ENCODE data around the gene DDX10. TPM values are rescaled to one million over a fixed set of nuclear protein-coding genes. Genes with fewer than 3 reads are reported as not detected.
A peak's percentile ranks its signal among the peaks of the same experiment; 100 is the strongest.

Gene DDX10
- total RNA-seq, 2 experiments from 2014 or later, result 36.6 to 43.0 TPM

DNA sequence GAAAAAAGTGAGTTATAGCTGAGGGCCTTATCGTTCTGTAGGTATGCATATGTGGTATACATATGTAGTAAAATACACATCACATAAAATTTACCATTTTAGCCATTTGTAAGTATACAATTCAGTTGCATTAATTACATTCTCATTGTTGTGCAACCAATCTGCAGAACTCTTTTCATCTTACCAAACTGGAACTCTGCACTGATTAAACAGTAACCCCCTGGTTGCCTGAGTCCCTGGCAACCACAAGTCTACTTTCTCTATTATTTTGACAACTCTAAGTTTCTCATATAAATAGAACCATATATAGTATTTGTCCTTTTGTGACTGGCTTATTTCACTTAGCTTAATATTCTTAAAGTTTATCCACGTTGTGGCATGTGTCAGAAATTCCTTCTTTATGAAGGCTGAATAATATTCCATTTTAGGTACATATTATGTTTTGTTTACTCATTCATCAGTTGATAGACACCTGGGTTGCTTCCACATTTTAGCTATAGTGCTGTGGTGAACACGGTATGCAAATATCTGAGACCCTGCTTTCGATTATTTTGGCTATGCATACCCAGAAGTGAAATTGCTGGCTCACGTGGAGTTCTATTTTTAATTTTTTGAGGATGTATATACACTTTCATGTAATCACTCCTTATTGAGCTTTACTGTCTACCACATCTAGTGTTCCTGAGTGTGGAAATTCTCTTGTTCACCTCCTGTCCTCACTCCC lies 1.6 kb upstream of the DDX10 start:
- DNase-seq, result no peak
- intact Hi-C loops (cut with micrococcal nuclease), result loop anchor here (5.0 kb wide), 2 partner anchors 656 to 821 kb away; partner anchors contain the start of gene CUL5
- no peaks in the 10 kb centered on the region for H3K27me3 Mint-ChIP-seq (ENCODE audit: low read depth)
- peaks cover 7% of the 10 kb centered on the region for H3K36me3 Mint-ChIP-seq (ENCODE audit: low read depth)
- CTCF ChIA-PET, result interaction anchor here (1.5 kb wide), 1 partner anchor 14 kb away, joined by 3 read pairs; no protein-coding TSS in a partner anchor
- no peak overlapping the region for H3K4me3 Mint-ChIP-seq
- no peak overlapping the region for H3K27ac Mint-ChIP-seq
- H3K4me1 Mint-ChIP-seq (ENCODE audit: low read depth), result peaks cover 30% of the 10 kb centered on the region
- H3K9me3 Mint-ChIP-seq, result no peaks in the 10 kb centered on the region

DNA sequence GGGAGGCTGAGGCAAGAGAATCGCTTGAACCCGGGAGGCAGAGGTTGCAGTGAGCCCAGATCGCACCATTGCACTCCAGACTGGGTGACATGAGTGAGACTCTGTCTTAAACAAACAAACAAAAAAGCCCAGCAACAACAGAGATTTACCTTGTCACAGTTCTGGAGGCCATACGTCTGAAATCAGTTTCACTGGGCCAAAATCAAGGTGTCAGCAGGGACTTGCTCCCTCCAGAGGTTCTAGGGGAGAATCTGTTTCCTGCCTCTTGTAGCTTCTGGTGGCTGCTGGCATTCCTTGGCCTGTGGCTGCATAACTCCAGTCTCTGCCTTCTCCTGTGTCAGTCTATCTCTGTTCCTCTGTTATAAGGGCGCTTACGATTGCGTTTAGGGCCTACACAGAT lies 1.5 kb downstream of the DDX10 start:
- Mint-ChIP-seq H3K9me3 (no peaks in the 10 kb centered on the region), H3K4me3 (peak overlapping the region; percentile 99), H3K27me3 (ENCODE audit: low read depth) (no peaks in the 10 kb centered on the region), H3K4me1 (ENCODE audit: low read depth) (peaks cover 44% of the 10 kb centered on the region), H3K36me3 (ENCODE audit: low read depth) (peaks cover 12% of the 10 kb centered on the region), H3K27ac (no peak overlapping the region)
- CTCF ChIA-PET, result interaction anchor here (0.7 to 2.9 kb wide), 4 partner anchors 31 to 657 kb away, joined by 3 to 6 read pairs (median 4); partner anchors contain the start of gene CUL5
- DNase-seq, result no peak
- intact Hi-C loops (cut with micrococcal nuclease), result loop anchor here (5.0 kb wide), 1 partner anchor 1099 kb away; the partner anchor contains the start of gene ALKBH8

DNA sequence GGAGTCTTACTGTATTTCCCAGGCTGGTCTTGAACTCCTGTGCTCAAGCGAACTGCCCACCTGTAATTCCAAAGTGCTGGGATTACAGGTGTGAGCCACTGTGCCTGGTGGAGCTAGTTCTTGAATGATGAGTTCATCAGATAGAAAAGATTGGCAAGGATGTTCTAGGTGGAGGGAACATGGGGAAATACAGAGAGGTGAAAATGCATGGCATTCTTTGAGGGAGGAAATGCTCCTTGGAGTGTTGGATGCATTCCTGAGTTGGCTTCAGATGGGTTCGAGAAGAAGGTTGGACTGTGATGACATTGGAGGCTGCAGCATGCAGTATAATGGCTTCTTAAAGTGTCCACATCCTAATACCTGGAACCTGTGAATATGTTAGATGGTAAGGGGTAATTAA lies 4.4 kb downstream of the DDX10 start:
- Mint-ChIP-seq H3K4me3 (no peak overlapping the region), H3K36me3 (ENCODE audit: low read depth) (peaks cover 18% of the 10 kb centered on the region), H3K27ac (no peak overlapping the region), H3K4me1 (ENCODE audit: low read depth) (peaks cover 47% of the 10 kb centered on the region), H3K27me3 (ENCODE audit: low read depth) (no peaks in the 10 kb centered on the region), H3K9me3 (no peaks in the 10 kb centered on the region)
- intact Hi-C loops (cut with micrococcal nuclease), result loop anchor here (5.0 kb wide), 1 partner anchor 1102 kb away; the partner anchor contains the start of gene ALKBH8
- CTCF ChIA-PET, result interaction anchor here (1.5 kb wide), 1 partner anchor 20 kb away, joined by 3 read pairs; no protein-coding TSS in a partner anchor
- no peak for DNase-seq

DNA sequence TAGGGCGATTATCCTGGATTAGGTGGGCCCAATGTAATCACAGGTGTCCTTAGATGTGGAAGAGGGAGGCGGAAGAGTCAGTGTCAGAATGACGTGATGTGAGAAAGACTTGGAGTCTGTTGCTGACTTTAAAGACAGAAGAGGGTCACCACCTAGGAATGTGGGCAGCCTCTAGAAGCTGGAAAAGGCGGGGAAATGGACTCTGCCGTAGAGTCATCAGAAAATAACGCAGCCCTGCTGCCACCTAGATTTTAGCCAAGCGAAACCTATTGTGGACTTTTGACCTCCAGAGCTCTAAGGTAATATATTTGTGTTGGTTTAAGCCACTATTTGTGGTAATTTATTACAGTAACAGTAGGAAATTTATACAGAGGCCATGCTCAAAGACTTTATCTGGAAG lies 4.8 kb downstream of the DDX10 start:
- Mint-ChIP-seq H3K36me3 (ENCODE audit: low read depth) (peaks cover 19% of the 10 kb centered on the region), H3K27ac (no peak overlapping the region), H3K4me1 (ENCODE audit: low read depth) (peaks cover 45% of the 10 kb centered on the region), H3K27me3 (ENCODE audit: low read depth) (no peaks in the 10 kb centered on the region), H3K9me3 (no peaks in the 10 kb centered on the region), H3K4me3 (no peak overlapping the region)
- intact Hi-C loops (cut with micrococcal nuclease), result loop anchor here (5.0 kb wide), 1 partner anchor 1102 kb away; the partner anchor contains the start of gene ALKBH8
- DNase-seq, result no peak
- CTCF ChIA-PET, result interaction anchor here (1.0 to 1.5 kb wide), 2 partner anchors 21 to 65 kb away, joined by 3 read pairs; no protein-coding TSS in a partner anchor

DNA sequence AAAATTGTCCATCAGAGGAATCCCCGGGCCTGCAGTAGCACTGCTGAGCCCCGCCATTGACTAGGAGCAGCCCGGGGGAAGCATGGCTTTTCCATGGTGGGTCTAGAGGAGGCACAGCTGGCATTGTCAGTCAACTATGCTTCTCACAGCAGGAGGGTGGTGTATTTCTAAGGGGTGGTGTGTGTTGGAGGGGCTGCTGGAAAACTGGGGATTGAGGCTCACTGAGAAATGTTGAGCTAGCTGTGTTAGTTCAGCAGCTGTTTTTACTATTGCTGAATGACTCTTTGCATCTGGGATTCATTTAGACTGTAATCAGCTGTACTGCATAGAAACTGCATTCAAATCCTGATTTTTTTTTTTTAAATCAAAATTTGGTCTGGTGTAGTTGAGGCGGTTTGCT lies 5.6 kb downstream of the DDX10 start:
- Mint-ChIP-seq H3K4me3 (no peak overlapping the region), H3K27me3 (ENCODE audit: low read depth) (no peaks in the 10 kb centered on the region), H3K9me3 (no peaks in the 10 kb centered on the region), H3K4me1 (ENCODE audit: low read depth) (peaks cover 44% of the 10 kb centered on the region), H3K36me3 (ENCODE audit: low read depth) (peaks cover 20% of the 10 kb centered on the region), H3K27ac (no peak overlapping the region)
- CTCF ChIA-PET, result interaction anchor here (0.7 to 1.0 kb wide), 2 partner anchors 14 to 65 kb away, joined by 3 to 5 read pairs; no protein-coding TSS in a partner anchor
- intact Hi-C loops (cut with micrococcal nuclease), result no loop called here
- no peak for DNase-seq

DNA sequence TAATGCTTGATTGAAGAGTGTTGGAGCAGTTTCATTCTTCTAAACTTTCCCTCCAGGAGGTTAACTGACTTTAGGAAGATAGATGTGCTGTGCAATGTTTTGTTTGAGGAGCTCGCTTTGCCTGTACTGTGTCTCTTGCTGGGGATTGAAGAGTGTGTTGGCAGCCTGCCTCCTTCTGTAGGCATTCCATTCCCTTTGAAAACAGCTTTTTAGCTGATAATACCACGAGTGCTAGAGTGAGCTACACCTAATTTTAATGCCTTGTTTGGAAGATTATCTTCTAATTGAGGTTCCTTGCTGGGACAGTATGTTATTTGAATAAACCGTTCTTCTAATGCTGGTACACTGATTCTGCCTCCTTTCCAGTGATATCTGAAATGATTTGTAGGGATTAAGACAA lies 7.2 kb downstream of the DDX10 start:
- no peak for DNase-seq
- H3K27ac Mint-ChIP-seq, result no peak overlapping the region
- CTCF ChIA-PET, result interaction anchor here (0.7 kb wide), 1 partner anchor 273 kb away, joined by 5 read pairs; no protein-coding TSS in a partner anchor

DNA sequence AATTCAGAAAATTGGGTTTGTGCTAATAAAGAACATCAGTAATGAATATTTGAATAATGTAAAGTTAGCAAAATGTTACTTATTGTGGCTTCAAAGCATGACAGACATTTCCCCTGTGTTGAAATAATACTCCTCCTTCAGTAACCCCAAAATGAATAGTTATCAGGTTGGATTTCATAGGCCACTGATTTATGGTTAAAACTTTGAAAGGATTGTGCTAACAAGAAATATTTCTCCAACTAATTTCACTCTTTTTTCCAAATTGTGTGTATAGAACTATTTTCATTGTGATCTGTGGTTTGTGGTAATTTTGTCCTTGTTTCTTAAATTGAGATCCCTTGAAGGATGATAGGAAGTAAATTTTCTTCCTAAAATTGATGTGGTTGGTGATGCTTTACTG lies 7.9 kb downstream of the DDX10 start:
- Mint-ChIP-seq H3K9me3 (no peaks in the 10 kb centered on the region), H3K36me3 (ENCODE audit: low read depth) (peaks cover 24% of the 10 kb centered on the region), H3K4me1 (ENCODE audit: low read depth) (peaks cover 21% of the 10 kb centered on the region), H3K4me3 (no peak overlapping the region), H3K27ac (no peak overlapping the region), H3K27me3 (ENCODE audit: low read depth) (no peaks in the 10 kb centered on the region)
- intact Hi-C loops (cut with micrococcal nuclease), result no loop called here
- CTCF ChIA-PET, result no interaction called here
- DNase-seq, result no peak

More for the DNA sequence above, 7.2 kb downstream of the DDX10 start:
- Mint-ChIP-seq H3K9me3 (no peaks in the 10 kb centered on the region), H3K36me3 (ENCODE audit: low read depth) (peaks cover 21% of the 10 kb centered on the region), H3K4me1 (ENCODE audit: low read depth) (peaks cover 27% of the 10 kb centered on the region), H3K4me3 (no peak overlapping the region), H3K27me3 (ENCODE audit: low read depth) (no peaks in the 10 kb centered on the region)
- intact Hi-C loops (cut with micrococcal nuclease), result no loop called here

DNA sequence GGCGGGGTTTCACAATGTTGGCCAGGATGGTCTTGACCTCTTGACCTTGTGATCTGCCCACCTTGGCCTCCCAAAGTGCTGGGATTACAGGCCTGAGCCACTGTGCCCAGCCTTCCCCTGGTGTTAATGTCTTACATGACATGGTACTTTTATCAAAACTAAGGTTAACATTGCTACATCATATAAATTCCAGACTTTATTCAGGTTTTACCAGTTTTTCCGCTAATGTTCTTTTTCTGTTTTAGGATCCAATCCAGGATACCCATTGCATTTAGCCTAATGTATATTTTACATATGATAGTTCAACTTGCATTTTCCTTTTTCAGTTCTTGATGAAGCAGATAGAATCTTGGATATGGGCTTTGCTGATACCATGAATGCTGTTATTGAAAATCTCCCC lies 14.2 kb downstream of the DDX10 start:
- no peak overlapping the region for H3K4me3 Mint-ChIP-seq
- H3K27ac Mint-ChIP-seq, result no peak overlapping the region
- intact Hi-C loops (cut with micrococcal nuclease), result no loop called here
- H3K27me3 Mint-ChIP-seq (ENCODE audit: low read depth), result no peaks in the 10 kb centered on the region
- H3K4me1 Mint-ChIP-seq (ENCODE audit: low read depth), result peaks cover 10% of the 10 kb centered on the region
- H3K36me3 Mint-ChIP-seq (ENCODE audit: low read depth), result peaks cover 44% of the 10 kb centered on the region
- no peak for DNase-seq
- H3K9me3 Mint-ChIP-seq, result no peaks in the 10 kb centered on the region
- CTCF ChIA-PET, result interaction anchor here (1.2 kb wide), 1 partner anchor 13 kb away, joined by 3 read pairs; no protein-coding TSS in a partner anchor

DNA sequence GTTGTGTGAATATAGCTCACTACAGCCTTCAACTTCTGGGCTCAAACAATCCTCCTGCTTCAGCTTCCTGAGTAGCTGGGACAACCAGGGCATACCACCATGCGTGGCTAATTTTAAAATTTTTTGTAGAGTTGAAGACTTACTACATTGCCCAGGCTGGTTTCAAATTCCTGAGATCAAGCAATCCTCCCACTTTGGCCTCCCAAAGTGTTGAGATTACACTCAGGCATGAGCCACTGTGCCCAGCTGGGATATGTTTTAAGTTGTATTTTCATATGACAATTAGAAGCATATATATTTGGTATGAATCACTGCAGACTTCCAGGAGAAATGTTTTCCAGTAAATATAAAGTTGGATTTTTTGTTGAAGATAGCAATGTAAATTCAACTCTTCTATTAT lies 15.4 kb downstream of the DDX10 start:
- intact Hi-C loops (cut with micrococcal nuclease), result no loop called here
- Mint-ChIP-seq H3K4me3 (no peak overlapping the region), H3K27ac (no peak overlapping the region), H3K36me3 (ENCODE audit: low read depth) (peaks cover 43% of the 10 kb centered on the region), H3K9me3 (no peaks in the 10 kb centered on the region), H3K27me3 (ENCODE audit: low read depth) (no peaks in the 10 kb centered on the region), H3K4me1 (ENCODE audit: low read depth) (peaks cover 10% of the 10 kb centered on the region)
- DNase-seq, result no peak
- CTCF ChIA-PET, result no interaction called here

DNA sequence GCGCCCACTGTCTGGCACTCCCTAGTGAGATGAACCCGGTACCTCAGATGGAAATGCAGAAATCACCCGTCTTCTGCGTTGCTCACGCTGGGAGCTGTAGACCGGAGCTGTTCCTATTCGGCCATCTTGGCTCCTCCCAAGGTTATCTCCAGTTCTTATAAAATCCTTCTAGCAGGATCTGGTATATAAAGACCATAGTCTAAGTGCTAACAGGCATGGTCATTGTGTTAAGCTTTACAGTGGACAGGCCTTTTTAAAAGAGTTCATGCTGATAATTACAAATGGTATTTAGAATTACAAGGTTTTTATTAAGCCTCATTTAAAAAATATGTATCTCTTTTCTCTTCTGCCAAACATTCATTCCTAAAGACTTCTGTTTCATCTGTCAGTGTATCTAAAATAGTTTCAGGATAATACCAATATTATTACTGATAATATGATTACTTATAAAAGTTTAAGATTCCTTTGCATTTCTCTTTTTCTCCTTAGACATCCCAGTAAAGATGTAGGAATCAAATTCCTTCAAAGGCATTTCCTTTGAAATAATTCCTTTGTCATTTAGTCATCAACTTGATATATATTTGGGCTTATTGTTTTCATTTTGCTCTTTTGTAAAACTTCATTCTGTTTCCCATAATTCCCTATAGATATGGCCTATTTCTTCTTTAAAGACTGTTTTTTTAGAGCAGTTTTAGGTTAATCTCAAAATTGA lies 20.7 kb downstream of the DDX10 start:
- intact Hi-C loops (cut with micrococcal nuclease), result no loop called here
- H3K27me3 Mint-ChIP-seq (ENCODE audit: low read depth), result no peaks in the 10 kb centered on the region
- no peaks in the 10 kb centered on the region for H3K9me3 Mint-ChIP-seq
- peaks cover 45% of the 10 kb centered on the region for H3K36me3 Mint-ChIP-seq (ENCODE audit: low read depth)
- no peak overlapping the region for H3K4me3 Mint-ChIP-seq
- CTCF ChIA-PET, result no interaction called here
- peaks cover 10% of the 10 kb centered on the region for H3K4me1 Mint-ChIP-seq (ENCODE audit: low read depth)
- DNase-seq, result no peak
- no peak overlapping the region for H3K27ac Mint-ChIP-seq

DNA sequence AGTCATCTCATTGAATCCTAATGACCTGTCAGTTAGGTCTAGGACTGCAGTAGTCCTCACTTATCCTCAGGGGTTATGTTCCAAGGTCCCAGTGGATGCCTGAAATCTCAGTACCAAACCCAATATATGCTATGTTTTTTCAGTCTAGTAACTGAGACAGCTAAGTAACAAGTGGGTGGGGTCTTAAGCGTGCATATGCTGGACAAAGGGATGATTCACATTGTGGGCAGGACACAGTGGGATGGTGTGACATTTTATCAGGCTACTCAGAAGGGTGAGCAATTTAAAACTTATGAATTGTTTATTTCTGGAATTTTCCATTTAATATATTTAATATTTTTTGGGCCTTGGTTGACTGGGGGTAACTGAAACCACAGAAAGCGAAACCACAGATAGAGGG lies 29.0 kb downstream of the DDX10 start:
- no peaks in the 10 kb centered on the region for H3K4me1 Mint-ChIP-seq (ENCODE audit: low read depth)
- DNase-seq, result no peak
- H3K27me3 Mint-ChIP-seq (ENCODE audit: low read depth), result no peaks in the 10 kb centered on the region
- no peak overlapping the region for H3K27ac Mint-ChIP-seq
- peaks cover 29% of the 10 kb centered on the region for H3K36me3 Mint-ChIP-seq (ENCODE audit: low read depth)
- intact Hi-C loops (cut with micrococcal nuclease), result no loop called here
- no peaks in the 10 kb centered on the region for H3K9me3 Mint-ChIP-seq
- H3K4me3 Mint-ChIP-seq, result no peak overlapping the region
- CTCF ChIA-PET, result no interaction called here

DNA sequence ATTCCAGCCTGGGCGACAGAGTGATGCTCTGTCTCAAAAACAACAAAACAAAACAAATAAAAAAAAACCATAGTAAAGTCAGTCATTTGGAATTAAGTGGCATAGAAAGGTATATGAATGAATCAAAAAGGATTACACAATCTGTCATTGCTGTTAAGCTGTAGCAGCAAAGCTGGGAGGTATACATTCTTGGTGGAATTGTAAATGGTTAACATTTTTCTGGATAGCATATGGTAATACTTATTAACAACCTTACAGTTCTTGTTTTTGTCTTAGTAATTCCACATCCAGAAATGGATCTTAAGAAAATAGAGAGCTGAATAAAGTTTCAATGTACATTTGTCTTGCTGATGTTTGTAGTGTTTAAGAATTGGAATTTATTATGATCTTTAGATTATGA lies 30.0 kb downstream of the DDX10 start:
- peaks cover 23% of the 10 kb centered on the region for H3K36me3 Mint-ChIP-seq (ENCODE audit: low read depth)
- no peaks in the 10 kb centered on the region for H3K4me1 Mint-ChIP-seq (ENCODE audit: low read depth)
- H3K27me3 Mint-ChIP-seq (ENCODE audit: low read depth), result no peaks in the 10 kb centered on the region
- DNase-seq, result no peak
- CTCF ChIA-PET, result interaction anchor here (0.6 to 1.4 kb wide), 3 partner anchors 30 to 177 kb away, joined by 4 to 7 read pairs (median 5); partner anchors contain the start of gene DDX10
- H3K9me3 Mint-ChIP-seq, result no peaks in the 10 kb centered on the region
- intact Hi-C loops (cut with micrococcal nuclease), result loop anchor here (5.0 kb wide), 1 partner anchor 1242 kb away; no protein-coding TSS in a partner anchor
- no peak overlapping the region for H3K4me3 Mint-ChIP-seq
- H3K27ac Mint-ChIP-seq, result no peak overlapping the region
